Gastrocnemius medialis (tissue), 4 donors: Measurements from ENCODE around the gene OPN4.

ENCODE experiments used
- CTCF ChIP-seq, 5 experiments: fragments of 450-650 bp in 3 of 5; fragments of 200-600 bp in 2 of 5; sonication (generic) in 2 of 5; IDR thresholded peaks in 4 of 5; conservative IDR thresholded peaks in 1 of 5; 1 replicate in 4 of 5; 2 replicates in 1 of 5; pipeline ENCODE4 v1.5.1; 2016 to 2019; ENCODE audit warnings: antibody characterized with exemption in 5 of 5, mild to moderate bottlenecking in 3 of 5, moderate library complexity in 3 of 5
- POLR2A ChIP-seq, 2 donors: fragments of 450-650 bp; IDR thresholded peaks; one replicate each; pipeline ENCODE4 v1.6.1; 2017; ENCODE audit warnings: antibody characterized with exemption in 2 of 2, mild to moderate bottlenecking in 2 of 2, moderate library complexity in 2 of 2

- no peak for TF ChIP-seq CTCF (IDR thresholded peaks at IDR 0.05 in 4 of 5, conservative IDR thresholded peaks at IDR 0.05 in 1 of 5)
- TF ChIP-seq POLR2A (IDR thresholded peaks at IDR 0.05), result no peak
Observed at GRCh38 chr10:86666538-86666937, 12.2 kb downstream of the OPN4 start.
